NCI-H2081 treated with DMSO at 0.1 percent for 48 hours (cell line): ENCODE data around the gene SERPINA5.

Source experiments
- DNase-seq: peaks from one replicate; lab custom pipeline; 2025; lab: John Stamatoyannopoulos, UW

The SERPINA5 gene, protein sequence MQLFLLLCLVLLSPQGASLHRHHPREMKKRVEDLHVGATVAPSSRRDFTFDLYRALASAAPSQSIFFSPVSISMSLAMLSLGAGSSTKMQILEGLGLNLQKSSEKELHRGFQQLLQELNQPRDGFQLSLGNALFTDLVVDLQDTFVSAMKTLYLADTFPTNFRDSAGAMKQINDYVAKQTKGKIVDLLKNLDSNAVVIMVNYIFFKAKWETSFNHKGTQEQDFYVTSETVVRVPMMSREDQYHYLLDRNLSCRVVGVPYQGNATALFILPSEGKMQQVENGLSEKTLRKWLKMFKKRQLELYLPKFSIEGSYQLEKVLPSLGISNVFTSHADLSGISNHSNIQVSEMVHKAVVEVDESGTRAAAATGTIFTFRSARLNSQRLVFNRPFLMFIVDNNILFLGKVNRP

DNA sequence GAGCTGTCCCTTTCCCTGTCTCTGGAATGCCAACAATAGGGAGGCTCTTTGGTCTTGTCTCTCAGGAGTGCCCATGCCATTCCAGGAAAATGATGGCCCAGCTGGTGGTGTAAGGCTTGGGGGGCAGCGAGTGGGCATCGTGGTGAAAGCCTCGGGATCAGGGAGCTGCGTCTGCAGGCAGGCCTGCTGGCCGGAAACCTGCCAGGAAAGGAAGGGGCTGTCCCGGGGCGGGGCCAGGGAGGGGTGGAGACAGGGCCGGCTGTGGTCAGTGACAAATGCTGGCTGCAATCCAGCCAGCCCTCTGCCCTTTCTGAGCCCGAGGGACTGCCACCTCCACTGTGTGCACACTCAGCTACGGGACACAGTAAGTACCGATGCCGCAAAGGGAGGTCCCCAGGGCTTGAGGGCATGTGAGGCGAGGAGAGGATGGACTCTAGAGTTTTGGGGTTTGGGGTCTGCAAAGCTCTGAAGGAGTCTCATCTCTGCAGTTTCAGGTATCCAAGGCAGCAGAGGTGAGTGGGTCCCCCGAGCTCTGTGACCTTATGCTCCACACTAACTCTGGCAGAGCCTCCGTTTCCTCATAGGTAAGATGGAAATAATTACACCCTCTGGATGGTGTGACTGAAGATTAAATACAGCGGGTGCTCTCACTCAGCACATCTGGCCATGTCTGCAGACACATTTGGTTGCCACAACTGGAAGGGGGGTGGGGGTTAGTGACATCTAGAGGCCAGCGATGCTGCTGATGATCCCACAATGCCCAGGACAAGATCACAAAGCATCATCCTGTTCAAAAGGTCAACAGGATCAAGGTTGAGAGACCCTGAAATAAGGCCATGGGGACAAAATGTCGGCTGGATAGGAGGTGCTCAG lies at the start of gene SERPINA5:
SERPINA5 (plus strand) TSS at position 300 of the 873 bp plus-strand sequence. CDS start 5,937 bp downstream, outside the sequence.
- DNase-seq: no peak

DNA sequence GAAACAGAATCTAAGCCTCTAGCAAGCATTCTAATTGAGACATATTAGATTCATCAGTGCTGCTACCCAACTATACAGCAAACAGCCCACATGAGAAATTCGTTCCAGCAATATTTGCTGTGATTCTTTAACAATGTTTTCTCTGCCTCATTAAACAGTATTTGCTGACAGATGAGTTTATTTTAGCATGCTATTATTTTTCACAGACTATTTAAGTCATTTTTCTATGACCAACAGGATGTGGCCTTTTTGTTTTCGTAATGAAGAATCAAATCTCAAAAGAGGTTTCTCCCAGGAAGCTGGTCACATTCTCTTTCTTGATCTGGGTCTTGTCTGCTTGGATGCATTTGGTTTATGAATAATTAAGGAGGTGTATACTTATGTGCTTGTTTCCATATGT lies 48.8 kb upstream of the SERPINA5 start:
- no peak for DNase-seq

DNA sequence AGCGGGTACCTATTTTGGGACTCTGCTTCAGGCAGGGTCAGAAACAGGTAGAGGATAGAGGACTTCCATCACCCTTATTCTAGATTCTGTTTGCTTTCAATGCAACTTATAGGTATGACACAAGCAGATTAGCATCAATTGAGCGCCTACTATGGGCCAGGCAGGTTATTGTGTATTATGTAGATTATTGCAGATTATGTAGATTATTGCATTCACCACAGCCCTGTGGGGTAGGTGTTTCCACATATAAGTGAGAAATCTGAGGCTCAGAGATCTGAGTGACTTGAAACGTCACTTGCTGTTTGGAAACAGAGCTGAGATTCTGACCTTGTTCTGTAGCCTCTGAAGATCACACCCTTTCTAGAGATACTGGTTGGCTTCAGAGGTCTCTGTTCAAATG lies 45.7 kb upstream of the SERPINA5 start:
- no peak for DNase-seq

DNA sequence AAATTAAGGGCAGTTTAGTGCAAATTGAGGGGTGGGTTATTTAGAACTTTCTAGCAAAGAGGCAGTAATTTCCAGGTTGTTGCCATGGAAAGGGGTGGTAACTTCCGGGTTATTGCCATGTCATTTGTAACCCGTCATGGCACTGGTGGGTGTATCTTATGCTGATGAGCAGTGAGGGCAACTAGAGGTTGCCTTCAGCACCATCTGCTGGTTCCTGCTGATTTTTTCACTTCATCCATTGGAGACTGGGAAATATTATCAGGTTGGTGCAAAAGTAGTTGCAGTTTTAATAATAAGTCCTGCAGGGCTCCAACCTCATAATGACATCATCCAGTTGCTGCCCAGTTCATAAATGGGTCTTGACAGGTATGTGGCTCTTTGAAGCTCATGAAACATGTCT lies 44.4 kb upstream of the SERPINA5 start:
- DNase-seq: no peak

DNA sequence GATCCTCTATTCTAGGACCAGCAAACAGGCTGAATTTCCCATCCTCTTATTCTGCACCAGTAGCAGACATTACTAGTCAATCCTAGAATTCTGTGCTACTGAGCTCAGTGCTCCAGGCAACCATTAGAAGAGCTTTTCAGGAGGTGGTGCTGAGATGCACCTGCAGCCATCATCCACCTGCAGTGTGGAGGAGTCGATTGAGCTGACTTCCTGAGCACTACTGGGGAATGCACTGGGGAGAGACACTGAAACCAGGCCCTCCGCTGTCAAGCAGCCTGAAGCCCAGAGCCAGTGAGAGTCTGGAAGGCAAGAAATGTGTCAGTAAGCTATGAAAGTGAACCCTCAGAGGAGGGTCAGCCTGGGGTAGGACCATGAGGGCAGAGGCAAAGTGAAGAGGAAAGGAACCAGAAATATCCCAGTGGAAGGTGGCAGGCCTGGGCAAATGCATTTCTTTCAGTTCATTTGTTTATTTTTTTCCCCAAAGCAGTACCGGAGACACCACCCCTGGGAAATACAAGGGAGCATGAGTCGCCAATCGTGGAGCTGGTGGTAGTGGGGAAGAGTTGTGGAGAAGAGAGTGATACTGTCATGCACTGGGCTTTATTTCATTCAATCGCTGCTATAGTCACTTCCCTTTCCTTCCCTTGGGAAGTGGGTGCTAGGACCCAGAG lies 43.0 kb upstream of the SERPINA5 start:
- DNase-seq: no peak

DNA sequence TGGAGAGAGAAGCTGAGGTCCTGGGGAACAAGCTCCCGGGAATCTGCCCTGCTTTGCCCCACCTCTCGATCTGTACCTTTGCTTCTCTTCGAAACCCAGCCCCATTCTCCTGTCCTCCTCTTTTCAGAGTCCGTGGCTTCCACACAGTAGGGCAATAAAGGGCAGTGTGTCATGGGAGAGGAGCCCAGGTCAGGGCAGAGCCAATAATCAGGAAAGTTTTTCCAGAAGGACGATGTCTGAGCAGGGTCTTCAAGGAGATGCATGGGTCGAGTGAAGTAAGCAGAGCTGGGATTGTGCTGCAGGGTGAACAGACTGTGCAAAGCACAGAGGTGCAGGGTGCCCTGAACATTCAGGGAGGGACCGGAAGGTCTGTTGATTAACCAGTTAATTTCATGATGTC lies 42.0 kb upstream of the SERPINA5 start:
- DNase-seq: no peak

DNA sequence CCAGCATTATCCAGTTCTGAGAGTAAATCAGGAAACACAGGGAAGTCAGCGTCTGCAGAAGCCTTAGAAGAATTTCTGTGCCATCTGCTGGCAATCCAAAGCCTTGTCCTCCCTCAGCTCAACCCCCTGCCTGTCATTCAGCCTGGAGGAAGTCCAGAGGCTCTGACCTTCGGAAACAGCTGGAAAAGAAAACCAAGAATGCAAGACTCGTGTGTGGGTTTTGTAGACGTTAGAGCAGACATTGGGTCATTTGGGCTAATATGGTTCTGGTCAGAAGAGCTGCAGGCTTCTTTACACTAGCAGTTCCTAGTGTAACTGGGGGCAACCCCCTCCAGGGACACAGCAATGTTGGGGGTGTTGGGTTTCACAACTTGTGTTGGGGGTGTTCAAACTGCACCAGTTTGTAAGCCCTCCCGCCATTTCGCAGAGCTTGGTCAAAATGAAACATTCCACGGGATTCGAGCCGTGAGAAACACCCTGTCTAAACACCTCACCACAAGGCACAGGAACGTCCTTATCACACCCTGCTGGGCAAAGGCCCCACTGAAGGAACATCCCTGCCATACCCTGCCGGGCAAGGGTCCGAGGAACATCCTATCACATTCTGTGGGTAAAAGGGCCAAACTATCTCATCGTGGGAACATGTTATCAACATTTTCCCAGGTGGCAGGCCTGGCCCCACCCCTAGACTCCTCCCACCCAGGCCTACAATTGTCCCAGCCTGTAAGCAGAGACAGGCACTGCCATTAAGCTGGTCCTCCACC lies 41.0 kb upstream of the SERPINA5 start:
- DNase-seq: no peak

DNA sequence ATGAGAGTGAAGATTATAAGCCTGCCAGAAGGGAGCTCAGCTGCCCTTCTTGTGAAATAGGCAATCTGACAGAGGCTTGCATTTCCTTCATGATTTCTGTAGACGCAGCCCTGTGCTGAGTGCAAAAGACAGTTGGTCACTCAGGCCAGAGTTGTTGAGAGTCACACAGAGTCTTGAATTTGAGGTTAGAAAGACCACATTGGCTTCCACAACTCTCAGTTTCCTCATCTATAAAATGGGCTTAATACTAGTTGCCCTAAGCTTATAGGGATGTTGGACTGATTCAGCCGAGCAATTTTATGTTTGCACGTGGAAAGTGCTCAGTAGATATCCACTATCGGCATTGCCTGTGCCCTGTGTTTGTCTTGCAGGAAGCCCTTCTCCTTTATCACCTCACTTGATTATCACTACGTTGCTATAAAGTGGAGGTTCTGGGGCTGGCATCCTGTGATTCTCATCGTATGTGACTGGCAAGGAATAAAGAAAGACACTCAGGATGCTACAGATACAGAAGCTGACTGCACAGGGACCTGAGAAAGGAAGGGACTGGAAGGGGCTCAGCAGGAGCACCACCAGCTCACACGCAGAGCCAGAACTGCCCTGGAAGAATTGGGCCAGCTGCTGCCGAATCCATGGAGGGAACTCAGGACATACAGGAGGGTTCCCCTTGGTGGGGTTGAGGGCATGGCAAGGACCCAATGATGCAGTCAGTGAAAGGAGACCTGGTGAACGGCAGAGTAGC lies 39.8 kb upstream of the SERPINA5 start:
- DNase-seq: no peak

DNA sequence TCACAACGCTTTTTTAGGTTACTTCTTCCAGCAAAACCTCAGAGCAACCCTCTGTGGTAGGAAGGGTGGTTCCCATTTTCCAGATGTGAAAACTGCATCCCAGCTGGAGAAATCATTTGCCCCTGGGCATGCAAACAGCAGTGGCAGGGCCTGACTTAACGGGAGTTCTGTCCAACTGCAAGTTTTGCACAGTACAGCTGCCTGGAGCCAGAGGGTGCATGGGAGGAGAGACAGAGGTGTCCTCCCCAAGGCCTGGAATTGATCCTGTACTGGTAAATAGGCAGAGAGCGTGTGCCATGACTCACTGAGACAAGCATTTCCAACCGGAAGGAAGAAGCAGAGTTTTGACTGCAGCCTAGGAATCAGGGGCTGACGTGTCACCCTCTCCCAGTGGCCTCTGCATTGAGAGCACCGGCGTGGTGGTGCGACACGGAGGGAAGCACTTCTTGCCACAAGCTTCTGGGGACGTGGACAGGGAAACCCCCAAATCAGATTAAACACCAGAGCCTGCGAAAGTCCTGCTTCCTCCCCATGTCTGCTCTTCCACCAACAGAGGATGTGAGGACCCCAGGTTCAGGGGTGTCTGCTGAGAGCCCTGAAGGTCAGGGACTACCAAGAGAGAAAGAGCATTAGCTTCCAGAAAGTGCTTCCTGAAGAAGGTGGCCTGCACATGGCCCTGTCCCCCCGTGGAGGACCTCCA lies 39.0 kb upstream of the SERPINA5 start:
- no peak for DNase-seq

DNA sequence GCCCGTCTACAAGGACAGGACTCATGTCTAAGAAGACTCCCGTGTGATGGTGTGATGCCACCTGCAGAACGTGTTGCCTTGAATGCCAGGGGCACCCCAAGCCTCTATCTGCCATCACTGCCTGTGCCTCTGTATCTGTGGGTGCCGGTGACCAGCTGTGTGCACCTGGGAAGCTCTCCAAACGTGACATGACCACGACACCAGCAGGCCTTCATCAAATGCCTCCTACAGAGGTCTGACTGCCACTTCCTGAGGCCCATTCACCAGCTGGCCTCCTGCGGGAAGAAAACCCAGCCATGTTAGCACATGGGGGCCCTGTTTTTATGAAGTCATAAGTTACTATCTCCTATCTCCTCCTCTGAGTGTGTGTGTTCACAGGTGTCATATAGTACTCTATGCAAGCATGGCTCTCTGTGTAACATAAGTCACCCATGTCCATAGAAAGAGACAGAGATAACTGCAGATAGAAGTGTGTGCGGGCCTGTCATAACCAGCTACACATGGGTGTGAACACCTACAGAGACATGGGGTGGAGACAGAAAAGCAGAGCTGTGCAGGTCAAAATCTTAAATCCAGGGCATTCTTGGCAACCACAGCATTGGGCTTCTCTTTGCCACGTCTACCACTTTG lies 38.3 kb upstream of the SERPINA5 start:
- no peak for DNase-seq

DNA sequence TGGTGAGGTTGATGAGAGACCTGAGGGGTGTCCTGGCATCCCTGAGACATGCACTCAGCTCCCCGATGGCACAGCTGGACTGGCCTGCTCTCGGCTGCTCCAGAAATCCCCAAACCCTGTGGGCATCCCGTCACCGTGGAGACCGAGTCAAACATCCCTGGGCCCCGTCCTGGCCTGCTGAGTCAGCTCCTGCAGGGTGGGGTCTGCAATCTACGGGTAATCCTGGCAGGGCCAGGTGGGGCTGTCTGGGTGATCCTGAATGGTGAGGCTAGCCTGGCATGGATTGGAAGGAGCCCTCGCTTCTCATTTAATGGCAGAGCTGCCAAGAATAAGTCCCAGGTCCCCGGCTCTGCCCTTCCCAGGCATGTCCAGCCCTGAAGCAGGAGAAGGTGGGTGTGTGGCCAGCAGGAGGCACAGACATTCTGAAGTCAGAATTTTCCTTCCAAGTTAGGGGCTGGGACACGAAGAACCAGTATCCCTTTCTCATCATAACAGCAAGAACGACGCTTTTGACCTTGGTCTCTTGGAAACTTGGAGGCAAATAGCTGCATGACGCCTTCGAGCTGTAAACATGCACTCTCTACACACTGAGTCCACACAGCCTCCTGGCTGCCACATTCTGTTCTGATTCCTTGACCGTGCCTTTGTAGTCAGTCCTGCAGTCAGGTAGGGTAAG lies 37.6 kb upstream of the SERPINA5 start:
- DNase-seq: no peak

DNA sequence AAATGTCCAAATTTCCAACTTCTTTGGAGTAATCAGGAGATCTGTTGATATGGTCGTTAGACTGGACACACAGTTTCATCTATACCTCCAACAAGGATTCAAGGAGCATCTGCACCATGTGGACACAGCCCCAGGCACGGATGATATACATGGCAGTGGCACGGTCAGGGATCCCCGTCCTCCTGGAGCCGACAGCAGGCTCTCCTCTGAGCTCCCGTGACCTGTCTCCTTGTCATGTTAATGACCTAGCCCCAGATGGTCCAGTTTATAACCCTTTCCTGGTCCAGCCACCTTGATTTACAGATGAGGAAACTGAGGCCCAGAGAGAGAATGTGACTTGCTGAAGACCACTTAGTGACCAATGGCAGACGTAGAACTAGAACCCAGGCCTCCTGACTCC lies 36.5 kb upstream of the SERPINA5 start:
- no peak for DNase-seq

DNA sequence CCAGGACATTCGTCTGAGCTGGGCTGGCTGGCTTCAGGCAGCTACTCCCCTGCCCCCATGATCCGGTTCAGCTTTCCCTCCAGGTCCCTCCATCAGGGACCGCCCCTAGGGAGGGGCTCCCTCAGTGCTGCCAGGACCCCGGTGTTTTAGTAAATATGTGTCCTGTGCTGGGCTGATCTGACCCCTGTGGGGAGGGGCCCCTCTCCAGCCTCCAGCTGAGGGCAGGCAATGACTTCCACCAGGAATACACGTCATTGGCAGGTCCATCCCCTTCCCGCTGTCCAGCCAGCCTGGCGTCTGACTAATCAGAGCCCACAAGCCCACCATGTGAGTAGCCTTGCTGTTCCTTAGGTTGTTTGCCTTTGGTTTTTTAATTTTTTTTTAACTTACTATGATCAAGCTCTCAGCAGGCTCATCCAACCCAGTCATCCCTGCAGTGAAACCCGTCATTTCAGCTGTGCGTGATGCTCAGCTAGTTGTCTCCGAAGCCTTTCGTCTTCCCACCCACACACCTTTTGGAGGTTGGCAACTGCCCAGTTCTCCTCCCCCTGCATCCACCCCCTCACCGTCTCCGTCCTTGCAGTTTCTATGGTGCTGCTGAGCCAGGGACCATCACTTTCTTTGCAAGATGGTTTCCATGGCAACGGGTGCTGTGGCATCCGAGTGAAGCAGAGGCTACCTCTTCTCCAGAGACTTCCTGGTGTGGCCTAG lies 35.9 kb upstream of the SERPINA5 start:
- no peak for DNase-seq

DNA sequence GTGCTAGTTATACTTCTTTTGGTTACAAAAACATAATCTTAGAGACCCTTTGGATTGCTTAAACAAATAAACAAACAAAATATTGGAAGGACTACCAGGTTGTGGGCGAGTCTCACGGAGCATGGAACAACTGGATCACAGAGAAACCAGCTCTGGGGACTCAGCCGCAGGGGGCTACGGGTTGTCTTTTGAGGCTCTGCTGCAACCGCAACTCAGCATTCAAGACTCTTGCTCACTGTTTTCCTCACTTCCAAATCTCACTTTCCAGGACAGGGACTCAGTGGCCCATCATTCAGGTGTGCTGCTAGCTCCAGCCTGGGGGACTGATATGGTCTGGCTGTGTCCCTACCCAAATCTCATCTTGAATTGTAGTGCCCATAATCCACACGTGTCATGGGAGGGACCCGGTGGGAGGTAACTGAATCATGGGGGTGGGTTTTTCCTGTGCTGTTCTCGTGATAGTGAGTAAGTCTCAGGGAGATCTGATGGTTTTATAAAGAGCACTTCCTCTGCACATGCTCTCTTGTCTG lies 34.0 kb upstream of the SERPINA5 start:
- no peak for DNase-seq

DNA sequence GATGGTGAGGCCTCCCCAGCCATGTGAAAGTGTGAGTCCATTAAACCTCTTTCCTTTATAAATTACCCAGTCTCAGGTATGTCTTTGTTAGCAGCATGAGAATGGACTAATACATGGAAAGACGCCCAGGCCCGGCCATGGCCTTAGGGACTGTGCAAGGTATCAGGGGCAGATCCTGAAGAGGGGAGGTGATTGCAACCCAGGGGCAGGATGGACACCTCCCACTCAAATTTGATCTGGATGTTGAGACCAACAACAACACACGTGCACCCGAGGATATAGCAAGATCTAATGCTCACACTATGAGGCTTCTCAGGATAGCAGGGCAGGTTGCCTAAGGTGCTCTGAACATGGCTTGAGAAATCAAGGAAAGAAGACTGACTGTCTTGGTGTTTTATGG lies 33.5 kb upstream of the SERPINA5 start:
- DNase-seq: no peak

DNA sequence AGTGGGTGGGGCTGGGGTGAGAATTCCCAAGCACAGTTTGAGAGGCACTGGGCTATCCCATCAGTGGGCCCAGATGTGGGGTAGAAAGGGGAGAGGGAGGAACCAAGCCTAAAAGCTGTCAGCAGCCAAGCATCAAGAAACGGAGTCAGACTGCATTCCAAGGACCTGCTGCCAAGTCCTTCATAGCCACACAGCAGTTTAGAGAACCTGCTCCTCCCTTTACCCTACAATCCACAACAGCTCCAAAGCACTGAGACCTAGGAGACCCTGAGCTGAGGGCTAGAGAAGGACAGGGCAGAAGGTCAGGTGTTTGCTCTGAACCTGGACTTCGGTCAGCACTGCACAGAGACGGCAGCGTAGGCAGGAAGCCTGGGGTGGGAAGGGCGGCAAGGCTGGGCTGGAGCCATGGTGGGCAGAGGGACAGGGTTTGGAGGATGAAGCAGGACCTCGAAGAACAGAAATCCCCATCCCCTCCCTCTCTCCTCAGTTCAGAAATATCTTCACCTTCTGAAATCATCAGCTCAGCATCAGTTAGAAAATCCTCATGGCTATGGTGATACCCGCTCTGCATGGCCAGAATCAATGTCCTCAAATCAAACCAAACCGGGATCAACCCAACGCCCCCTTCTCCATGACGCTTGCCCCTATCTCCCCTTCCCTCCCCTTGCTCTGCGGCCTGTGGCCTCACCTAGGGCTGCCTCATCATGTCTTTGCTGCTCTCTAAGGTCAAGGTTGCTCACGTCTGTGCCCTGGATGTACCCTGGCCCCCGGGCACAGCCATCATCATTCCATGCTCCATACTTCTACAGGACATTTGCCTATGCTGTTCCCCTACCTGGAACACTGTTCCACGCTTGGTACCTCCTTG lies 32.9 kb upstream of the SERPINA5 start:
- no peak for DNase-seq
